ENCODE measurements around the gene JAK1.

- TF ChIP-seq EZH2 (IDR thresholded peaks at IDR 0.05; ENCODE audit: insufficient read depth, low read length): no peak
- TF ChIP-seq CTCF (IDR thresholded peaks at IDR 0.05; ENCODE audit: insufficient read depth, low read depth, low read length): no peak
Measured at GRCh38 chr1:64936956-64937355, 29.4 kb downstream of the JAK1 start.
